Hematopoietic multipotent progenitor cell treated with erythropoietin and hydrocortisone succinate and interleukin-3 and kit ligand, for 8 days (in vitro differentiated cells): ENCODE measurements around the gene VGF.

Source experiments
- DNase-seq: peaks from one replicate; pipeline ENCODE4 v3.0.0-alpha.2; 2015

Gene VGF

DNA sequence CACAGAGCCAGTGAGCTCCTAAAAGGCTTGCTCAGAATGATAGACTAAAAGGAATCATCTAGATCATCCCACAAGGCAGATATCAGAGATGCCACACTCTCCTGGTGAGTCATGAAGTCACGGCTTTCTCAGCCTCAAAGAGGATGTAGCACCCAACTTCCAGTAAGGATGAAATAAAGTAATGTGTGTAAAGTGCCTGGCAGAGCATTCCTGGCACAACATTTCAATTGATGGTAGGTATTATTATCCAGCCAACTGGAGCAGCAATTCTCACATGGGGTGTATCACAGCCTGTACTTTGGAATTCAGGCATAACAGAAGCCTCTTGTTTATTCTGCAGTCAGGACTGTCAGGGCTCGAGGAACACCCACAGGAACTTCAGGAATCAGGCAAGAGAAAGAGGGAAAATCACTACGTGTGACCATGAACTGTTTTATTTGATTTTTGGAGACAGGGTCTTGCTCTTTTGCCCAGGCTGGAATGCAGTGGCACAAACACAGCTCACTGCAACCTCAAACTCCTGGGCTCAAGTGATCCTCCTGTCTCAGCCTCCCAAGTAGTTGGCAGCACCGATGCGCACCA, 20.0 kb upstream of the VGF start:
- DNase-seq, result peak; percentile 33

DNA sequence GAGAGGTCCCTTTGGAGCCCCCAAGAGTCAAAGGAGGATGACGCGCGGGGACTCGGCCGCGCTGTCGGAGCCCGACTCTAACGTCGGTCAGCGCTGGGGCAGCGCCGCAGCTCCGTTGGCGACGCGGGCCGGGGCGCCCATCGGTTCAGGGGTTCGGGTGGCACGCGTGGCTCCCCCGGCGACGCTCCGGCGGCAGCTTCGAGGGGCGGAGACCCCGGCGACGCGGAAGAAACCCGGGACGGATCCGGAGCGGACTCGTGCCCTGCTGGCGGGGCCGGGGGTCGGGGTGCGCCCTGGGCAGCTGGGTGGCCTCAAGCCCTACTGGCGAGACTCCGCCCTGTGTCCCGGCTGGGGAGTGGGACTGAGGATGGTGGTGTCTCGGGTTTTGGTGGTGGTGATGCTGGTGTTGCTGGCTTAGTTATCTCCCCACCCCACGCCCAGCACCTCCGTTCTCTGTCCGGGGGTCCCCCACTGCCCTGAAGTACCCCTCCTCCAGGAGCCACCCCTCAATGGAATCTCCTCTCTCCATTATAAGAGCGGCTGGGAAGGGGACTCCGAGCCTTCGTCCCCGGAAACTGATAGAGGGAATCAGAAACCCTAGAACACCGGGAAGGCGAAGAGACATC, 14.9 kb upstream of the VGF start, which contains the start of gene NAT16:
TSS of gene NAT16 (minus strand) at position 164 of the 626 bp plus-strand sequence. CDS start 5,486 bp downstream, outside the sequence.
- no peak for DNase-seq

DNA sequence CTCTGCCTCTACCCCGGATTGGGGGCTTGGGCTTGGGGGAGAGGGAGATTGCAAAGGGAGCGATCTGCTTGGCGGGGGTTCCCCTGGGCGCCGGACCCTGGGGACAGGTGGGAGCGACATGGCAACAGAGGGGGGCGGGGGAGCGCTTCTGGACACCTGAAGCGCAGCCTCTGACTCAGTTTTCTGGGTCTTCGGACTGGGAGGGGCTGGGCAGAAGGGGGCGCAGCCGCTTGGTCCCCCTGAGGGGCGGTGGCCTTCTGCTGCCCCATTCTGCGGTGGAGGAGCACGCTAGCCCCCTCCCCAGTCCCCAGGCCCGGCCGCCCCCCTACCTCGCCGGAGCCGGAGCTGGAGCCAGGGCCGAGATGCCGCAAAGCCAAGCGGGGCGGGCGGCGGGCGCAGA, 14.3 kb upstream of the VGF start:
- DNase-seq, result no peak

DNA sequence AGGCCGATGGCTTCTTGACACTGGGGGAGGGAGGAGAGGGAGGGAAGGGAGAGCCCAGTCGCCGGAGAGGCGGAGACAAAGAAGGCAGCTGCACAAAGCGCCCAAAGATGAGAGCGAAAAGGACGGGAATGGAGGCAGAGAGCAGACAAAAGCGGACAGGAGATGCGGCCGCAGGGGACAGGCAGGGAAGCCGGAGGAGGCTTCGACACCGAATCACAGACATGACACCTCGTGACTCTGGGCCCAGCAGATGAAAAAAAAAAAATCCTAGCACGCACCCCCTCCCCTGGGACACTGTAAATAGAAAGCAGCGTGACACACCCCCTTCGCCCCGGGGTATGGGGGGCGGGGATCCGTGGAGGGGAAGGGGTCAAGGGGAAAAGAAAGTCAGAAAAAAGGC, 13.7 kb upstream of the VGF start:
- DNase-seq, result no peak

DNA sequence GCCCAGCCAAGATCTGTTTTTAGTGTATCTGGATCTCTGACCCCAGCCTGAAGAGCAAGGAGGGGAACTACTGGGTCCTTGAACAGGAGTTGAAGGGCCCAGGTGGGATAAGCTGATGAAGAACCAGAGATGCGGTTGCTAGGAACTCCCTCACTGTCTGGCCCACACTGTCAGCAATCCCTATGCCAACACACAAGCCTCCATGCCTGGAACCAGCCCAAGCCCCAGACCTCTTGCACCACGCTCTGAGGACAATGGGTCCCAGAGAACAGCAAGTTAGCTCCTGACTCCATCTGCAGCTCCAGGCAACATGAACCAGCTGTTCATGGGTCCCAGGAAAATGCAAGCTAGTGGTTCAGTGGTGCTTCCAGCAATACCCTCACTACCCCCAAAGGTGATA, 12.3 kb upstream of the VGF start:
- no peak for DNase-seq

DNA sequence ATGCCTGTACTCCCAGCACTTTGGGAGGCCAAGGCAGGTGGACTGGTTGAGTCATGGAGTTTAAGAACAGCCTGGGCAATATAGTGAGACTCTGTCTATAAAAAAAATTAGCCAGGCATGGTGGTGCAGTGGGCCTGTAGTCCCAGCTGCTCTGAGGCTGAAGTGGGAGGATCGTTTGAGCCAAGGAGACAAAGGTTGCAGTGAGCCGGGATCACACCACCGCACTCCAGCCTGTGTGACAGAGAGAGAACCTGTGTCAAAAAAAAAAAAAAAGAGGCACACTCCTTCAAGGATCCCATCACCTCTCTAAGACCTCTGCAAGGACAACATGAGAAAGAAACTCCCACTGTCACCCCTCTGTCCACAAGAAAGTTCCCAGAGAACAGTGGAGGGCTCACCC, 10.3 kb upstream of the VGF start:
- no peak for DNase-seq

DNA sequence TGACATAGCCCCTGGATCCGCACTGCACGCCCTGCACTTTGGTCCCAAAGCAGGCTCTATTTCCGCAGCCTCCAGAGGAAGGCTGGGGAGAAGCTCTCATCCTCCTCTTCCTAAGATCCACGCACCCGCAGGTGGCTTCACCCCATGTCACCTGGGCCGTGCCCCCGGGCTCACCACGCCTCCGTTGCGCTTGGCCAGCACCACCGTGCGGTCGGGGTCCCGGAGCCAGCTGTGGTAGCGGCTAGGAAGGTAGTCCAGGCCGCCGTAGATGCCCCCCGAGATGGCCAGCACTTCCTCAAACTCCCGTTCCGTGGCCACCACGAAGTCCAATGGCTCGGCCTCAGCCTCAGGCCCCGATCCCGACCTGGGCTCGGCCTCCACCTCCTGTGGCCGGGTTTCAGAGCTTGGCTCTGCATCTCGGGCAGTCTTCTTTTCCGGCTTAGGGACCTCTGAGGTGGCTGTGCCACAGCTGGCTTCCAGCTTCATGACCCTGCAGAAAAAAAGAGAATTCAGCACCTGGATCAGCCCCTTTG, 9.0 kb upstream of the VGF start:
- no peak for DNase-seq

DNA sequence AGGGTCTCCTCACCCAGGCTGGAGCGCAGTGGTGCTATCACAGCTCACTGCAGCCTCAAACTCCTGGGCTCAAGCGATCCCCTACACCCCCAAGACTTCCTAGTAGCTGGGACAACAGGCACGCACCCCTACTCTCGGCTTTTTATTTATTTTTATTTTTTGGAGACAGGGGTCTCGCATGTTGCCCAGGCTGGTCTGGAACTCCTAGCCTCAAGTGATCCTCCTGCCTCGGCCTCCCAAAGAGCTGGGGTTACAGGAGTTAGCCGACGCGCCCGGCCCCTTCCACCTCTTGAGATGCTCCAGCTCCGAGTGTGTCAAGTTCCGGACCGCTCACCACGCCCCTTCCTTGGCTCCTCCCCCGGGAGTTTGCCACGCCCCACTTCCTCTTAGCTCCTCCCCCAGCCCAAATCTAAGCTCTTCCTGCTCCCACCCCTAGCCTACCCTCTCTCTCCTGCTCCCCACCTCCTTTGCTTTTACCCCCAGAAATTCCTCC, 8.4 kb upstream of the VGF start:
- DNase-seq, result peak; percentile 65

DNA sequence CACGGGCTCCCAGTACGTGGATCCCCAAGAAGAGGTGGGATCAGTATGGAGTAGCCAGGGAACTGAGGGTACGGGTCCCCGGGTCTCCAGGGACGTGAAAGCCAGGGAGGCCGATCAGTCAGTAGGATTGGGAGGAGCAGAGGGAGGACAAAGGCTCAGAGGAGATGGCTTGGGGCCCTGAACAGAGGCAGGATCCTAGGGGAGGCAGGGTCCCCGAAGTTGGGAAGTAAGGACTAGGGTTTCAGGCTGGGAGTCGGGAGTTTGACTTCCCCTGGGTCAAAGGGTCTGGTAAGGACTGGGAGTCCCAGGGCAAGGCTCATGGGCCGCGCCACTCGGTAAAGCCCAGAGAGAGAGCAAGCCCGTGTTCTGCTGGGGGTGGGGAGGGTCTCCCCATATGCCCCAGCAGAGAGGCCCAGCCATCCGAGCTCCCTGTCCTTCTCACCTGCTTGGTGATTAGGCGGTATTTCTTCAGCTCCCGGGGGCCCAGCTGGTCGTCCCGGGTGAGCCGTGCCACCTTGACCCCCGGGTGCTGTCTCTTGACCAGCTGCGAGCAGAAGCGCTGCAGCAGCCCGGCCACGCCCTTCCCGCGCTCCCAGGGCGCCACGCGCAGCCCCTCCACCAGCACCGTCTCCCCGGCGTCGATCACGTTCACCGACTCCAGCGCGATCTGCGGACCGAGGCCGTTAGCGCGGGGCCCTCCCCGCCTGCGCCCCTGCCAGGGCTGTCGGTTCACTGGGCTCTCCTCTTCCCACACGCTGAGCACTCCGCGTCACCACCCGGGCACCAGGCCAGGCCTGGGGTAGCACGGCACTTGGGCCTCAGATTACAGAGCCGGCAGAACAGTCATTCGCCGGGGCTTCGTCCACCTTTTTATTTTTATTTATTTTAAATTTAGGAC, 7.7 kb upstream of the VGF start:
- peak; percentile 86 for DNase-seq

DNA sequence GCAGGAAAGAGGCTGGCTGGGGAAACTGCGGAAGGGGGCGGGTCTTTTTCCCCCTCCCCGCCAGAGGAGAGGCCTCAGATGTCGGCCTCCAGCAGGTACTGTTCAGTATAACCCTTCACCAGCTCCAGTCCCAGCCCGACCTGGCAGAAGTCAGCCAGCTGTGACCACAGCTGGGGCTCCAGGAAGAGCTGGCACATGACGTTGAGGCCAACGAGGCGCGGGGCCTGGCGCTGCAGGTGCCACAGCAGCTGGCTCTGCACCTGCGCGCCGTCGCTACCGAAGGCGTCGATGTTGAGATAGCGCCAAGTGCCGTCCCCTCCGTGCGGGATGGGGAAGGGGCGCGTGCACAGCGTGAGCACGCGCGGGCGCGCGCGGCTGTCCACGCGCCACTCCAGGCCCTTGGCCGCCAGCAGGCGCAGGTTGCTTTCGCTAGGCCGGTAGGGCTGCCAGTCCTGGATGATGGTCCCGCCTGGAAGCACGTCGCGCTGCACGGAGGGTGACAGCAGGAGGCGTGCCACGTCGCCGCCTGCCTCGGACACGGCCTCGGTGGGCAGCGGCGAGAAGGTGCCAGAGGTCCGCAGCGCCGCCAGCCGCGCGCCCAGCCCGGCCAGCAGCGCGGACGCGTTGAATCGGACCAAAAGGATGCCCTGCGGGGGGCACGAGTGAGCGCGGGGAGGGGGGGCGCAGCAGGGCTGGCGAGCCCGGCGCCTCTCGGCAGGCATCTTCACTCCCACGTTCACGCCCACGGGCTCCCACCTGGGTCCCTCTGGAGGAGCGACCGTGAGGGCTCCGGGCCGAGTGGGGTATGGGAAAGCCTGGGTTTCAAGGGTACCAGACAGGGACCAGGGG, 6.9 kb upstream of the VGF start:
- DNase-seq, result no peak

DNA sequence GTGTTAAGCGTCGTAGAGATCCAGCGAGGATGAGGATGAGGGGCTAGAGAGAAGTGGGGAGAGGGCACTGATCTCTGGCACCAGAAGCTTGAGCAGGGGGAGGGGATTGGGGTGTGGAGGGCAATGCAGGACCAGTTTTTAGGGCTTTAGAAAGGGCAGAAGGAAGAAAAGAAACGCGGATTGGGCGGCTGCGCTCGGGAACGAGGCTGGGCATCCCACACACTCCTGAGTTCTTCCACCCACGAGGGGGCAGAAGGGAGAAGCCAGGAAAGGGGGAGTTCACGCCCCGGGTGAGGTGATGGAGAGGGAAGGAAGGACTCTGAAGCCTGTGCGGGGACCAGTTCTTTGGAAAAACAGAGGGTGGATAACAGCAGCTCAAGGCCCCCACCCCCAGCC, 6.1 kb upstream of the VGF start:
- peak; percentile 27 for DNase-seq

DNA sequence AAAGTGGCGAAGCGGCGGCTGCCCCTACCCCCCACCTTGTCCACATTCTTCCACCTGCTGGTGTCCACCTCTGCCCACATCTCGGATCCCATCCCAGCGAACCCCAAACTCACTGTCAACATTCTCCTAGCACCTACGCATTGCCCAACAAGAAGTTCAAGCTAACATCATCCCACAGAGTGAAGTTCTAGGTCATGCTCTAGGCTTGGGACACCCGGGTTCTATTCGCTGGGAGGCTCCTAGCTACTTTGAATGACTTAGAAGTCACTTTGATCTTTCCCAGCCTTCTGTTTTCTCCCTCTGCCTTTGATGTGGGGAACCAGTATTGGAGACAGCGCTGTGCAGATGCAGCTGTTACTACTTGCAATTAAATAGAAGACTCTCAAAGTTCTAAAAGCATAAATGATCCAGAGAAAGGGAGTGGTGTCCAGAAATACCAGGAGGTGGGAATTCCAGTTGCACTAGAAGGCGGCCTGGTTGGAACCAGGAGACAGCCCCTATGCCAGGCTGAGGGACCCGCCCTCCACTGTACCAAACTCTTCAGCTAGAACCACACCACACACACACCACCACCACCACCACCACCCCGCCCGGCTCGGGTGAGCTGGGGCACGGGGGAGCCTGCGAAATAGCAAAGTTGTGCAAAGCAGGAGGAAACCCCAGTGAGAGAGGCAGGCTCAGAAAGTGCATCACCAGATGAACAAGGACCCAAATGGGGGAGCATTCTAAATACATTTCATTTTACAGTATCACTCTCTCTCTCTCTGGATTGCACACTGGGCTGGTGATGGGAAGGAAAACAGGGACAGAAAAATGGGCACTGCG, 5.5 kb upstream of the VGF start:
- DNase-seq, result no peak

DNA sequence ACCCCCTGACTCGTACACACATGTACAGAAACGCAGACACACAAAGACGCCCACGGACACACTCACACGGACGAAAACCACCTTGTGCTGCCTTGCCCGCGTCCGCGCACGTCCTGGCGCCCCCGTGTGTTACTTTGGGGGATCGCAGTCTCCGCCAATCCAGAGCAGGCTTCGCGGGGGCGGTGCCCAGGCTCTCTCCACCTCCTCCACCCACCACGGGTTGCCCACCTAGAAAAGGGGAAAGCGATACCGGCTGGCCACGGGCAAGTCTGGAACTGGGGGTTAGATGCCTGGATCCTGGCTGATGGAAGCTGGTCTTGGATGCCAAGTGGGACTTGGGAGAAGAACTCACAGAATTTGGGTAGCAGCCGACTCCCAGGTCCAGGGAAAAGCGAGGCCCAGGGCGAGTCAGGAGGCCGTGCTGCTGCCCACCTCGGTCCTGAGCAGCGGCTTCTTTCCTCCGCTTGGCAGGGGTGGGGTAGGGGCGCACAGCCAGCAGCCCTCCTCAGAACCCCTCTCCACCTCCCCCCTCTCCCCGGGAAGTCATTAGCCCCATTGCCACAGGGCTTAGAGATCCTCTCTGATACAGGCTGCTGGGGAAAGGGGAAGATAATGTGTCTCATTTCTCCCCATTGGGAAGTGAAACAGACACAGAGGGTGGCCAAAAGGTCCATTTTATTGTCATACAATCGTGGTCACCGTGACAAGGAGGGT, 4.6 kb upstream of the VGF start:
- DNase-seq, result peak; percentile 61

DNA sequence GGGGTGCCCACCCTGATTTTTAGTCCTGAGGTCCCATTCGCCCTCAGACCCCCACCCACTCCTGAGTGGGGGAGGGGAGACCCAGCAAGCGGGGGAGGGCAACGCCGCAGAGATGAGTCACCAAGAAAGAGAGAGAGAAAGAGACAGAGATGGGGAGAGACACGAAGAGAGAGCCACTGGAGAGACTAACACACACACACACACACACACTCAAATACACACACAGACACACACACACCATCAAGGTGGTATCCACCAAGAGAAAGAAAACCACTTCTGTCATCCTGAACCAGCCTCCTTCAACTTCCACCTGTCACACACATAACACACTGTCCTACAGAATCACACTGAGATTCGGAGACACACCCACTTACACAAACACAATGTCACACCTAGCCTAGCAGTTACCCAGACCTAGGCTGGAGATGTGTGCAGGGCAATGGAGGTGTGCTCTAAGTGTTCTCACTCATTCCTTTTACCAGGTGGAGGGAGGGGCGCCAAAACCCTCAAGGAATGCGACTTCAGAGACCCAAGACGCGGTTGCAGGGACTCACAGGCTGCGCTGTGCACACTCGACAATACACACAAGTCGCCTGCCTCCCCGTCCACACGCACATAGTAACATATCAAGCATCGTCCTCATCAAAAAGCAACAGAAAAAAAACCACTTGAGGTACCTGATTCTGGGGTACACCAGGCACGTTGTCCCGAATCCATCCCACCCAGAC, 3.9 kb upstream of the VGF start:
- DNase-seq, result no peak

DNA sequence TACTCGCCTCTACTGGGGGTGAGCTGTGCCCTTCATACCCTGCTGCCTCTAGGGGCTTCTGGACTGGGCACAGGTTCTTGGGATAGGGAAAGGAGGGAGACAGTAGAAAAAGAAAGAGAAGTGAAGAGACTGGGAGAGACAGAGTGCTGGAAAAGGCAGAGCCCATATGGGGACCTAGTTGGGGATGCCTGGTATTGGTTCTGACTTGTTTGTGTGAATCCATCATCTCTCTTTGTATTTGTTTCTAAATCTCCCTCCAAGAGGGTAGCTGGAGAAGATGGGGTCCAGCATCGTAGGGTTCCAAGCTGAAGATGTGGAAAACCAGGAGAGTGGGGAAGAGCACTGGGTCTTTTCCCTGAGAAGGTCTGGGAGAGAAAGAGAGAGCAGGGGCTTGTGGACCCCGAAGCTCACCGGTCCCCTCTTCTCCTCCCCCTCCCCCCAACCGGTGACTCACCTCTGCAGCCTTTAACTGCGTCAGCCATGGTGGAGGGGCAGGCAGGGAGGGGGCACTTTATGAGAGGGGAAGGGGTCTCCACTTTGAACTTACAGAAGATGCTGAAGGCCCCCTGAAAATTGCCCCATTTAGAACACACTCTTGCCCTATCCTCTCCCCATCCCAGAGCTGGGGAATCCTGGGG, 3.2 kb upstream of the VGF start:
- DNase-seq, result no peak

DNA sequence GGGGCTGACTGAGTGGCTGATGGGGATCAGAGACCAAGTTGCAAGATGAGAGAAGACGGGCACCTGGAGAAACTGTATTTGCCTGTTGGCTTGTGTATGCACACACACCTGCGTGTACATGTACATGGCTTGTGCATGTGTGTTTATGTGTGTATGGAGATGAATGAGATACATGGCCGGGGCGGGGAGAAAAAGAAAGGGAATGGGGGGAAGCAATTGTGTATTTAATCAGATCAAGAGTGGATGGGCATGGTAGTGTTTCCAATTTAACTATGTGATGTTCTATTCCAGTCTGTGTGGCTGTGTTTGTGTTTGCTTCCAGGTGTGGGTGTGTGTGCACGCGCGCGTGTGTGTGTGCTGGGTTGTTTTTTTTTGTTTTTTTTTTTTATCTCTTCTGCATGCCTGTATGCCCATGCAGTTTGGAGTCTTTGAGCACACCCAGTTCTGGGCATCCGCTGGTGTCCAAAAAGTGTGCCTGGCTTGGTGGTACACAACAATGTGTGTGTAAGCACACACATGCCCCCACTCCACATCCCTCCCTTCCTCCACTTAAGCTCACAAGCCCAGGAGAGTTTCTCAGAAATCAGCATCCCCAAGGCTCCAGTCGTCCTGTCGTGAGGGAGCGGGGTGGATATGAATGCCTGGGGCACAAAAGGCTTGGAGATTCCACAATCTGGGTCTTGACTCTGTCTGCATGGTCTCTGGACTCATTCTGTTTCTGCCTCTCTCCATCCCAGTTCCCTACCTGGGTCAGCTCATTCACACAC, 2.5 kb upstream of the VGF start:
- DNase-seq, result no peak

DNA sequence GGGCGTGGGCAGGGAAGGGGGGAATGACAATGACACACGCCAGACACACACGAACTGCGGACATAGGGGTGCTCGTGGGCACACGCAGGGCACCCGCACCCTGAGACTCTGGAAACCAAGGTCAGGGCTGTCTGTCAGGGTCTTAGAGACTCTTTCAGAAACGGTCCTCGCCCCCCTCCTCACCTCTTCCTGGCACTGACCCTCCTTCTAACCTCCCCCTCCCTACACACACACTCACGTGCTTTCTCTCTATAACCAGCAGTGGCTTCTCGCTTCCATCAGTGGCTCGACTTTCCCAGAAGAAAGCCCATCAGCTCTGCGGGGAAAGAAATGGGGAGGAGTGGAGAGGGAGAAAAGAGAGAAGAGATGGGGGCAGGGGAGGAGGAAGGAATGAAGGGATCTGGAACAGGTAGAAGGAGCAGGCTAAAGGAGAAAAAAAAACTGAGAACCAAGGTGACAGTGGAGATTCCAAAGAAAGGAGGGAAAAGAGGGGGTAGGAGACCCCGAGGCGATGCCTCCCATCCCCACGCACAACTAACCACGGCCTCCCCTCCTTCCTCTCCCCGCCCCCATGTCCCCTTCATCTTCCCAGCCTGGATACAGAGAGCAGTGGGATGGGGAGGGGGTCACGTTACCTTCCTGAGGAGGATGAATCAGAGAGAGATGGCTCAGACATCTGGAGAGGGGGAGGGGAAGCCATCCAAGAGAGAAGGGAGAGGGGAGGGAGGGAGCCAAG, 1.7 kb upstream of the VGF start:
- DNase-seq, result no peak

DNA sequence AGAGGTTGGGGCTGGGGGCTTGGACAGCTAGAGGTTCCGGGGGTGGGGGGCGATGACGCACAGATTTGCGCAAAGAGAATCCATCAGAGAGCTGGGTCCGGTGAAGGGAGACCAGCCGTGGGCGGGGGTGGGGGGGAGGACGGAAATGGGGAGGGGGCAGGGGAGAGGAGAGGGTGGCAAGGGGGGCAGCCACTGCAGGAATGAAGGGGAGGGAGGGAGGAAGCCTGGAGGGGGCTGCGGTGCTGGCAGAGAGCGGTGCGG, 1.2 kb upstream of the VGF start:
- DNase-seq, result no peak
